Anterior cingulate cortex (tissue), 58 donors: ENCODE data around the gene TTC32.
A peak's percentile ranks its signal among the peaks of the same experiment; 100 is the strongest.
"Not testable (repeated sequence)": the region's sequence is repeated elsewhere in the genome, so short reads cannot be mapped to it uniquely, and the experiment has no call there.

Source experiments
- DNase-seq, 58 donors: peaks; one replicate each; lab custom pipeline; 2025; lab: John Stamatoyannopoulos, UW

The TTC32 gene

GRCh38 chr2:19899985-19900930 is 1.5 kb downstream of the TTC32 start:
- DNase-seq = no peak

- DNase-seq = no peak
Observed at GRCh38 chr2:19898592-19899329, 3.0 kb downstream of the TTC32 start.

GRCh38 chr2:19897623-19898245 is 4.0 kb downstream of the TTC32 start:
- no peak for DNase-seq

- no peak for DNase-seq
Observed at GRCh38 chr2:19895535-19895934, 6.2 kb downstream of the TTC32 start.

GRCh38 chr2:19894134-19894792 is 7.5 kb downstream of the TTC32 start:
- no peak for DNase-seq

- no peak for DNase-seq
Observed at GRCh38 chr2:19893520-19894133, 8.2 kb downstream of the TTC32 start.

GRCh38 chr2:19891971-19892370 is 9.8 kb downstream of the TTC32 start:
- DNase-seq = not testable (repeated sequence)

- no peak for DNase-seq
Observed at GRCh38 chr2:19890104-19890503, 11.7 kb downstream of the TTC32 start.

- DNase-seq = peak in 3 of 58 donors; percentile 1 to 20 (median 10)
Observed at GRCh38 chr2:19888831-19889230, 13.0 kb downstream of the TTC32 start.

GRCh38 chr2:19887510-19887909 is 14.3 kb downstream of the TTC32 start:
- no peak for DNase-seq

GRCh38 chr2:19886261-19886660 is 15.5 kb downstream of the TTC32 start:
- peak in 1 of 58 donors; percentile 6 for DNase-seq

- DNase-seq = no peak
Observed at GRCh38 chr2:19885791-19886190, 16.0 kb downstream of the TTC32 start.

GRCh38 chr2:19883971-19884720 is 17.6 kb downstream of the TTC32 start:
- no peak for DNase-seq

- DNase-seq = no peak
Observed at GRCh38 chr2:19883486-19883885, 18.3 kb downstream of the TTC32 start.

- no peak for DNase-seq
Observed at GRCh38 chr2:19882286-19882685, 19.5 kb downstream of the TTC32 start.

- no peak for DNase-seq
Observed at GRCh38 chr2:19881908-19882265, 19.9 kb downstream of the TTC32 start.

- no peak for DNase-seq
Observed at GRCh38 chr2:19881221-19881907, 20.4 kb downstream of the TTC32 start.

GRCh38 chr2:19880191-19880590 is 21.6 kb downstream of the TTC32 start:
- DNase-seq = not testable (repeated sequence)

GRCh38 chr2:19879120-19879519 is 22.7 kb downstream of the TTC32 start:
- DNase-seq = no peak
